C4-2B (cell line): ENCODE data around the gene YIF1A.

Experiments used
- ZFX ChIP-seq: fragments of 450-650 bp; IDR thresholded peaks from 2 replicates; pipeline ENCODE4 v1.6.1; 2017
- TF ChIP-seq, protein P1 (sequence below): fragments of 450-650 bp; conservative IDR thresholded peaks from 2 replicates; pipeline ENCODE4 v1.5.1; 2017; ENCODE audit warnings: mild to moderate bottlenecking

GRCh38 chr11:66261578-66261977, 27.4 kb downstream of the YIF1A start:
- TF ChIP-seq, protein P1, sequence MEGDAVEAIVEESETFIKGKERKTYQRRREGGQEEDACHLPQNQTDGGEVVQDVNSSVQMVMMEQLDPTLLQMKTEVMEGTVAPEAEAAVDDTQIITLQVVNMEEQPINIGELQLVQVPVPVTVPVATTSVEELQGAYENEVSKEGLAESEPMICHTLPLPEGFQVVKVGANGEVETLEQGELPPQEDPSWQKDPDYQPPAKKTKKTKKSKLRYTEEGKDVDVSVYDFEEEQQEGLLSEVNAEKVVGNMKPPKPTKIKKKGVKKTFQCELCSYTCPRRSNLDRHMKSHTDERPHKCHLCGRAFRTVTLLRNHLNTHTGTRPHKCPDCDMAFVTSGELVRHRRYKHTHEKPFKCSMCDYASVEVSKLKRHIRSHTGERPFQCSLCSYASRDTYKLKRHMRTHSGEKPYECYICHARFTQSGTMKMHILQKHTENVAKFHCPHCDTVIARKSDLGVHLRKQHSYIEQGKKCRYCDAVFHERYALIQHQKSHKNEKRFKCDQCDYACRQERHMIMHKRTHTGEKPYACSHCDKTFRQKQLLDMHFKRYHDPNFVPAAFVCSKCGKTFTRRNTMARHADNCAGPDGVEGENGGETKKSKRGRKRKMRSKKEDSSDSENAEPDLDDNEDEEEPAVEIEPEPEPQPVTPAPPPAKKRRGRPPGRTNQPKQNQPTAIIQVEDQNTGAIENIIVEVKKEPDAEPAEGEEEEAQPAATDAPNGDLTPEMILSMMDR, result no peak
- no peak for TF ChIP-seq ZFX
